Activated CD8-positive, alpha-beta memory T cell treated with anti-CD3 and anti-CD28 coated beads for 4 hours (primary cell): ENCODE measurements around the gene HERC6.
A peak's percentile ranks its signal among the peaks of the same experiment; 100 is the strongest.
"Not testable (repeated sequence)": the region's sequence is repeated elsewhere in the genome, so short reads cannot be mapped to it uniquely, and the experiment has no call there.

Experiments used
- DNase-seq, 2 donors: peaks; one replicate each; pipeline ENCODE4 v3.0.0-alpha.2; 2020; ENCODE audit warnings: low read depth in 2 of 2

Gene HERC6

DNA sequence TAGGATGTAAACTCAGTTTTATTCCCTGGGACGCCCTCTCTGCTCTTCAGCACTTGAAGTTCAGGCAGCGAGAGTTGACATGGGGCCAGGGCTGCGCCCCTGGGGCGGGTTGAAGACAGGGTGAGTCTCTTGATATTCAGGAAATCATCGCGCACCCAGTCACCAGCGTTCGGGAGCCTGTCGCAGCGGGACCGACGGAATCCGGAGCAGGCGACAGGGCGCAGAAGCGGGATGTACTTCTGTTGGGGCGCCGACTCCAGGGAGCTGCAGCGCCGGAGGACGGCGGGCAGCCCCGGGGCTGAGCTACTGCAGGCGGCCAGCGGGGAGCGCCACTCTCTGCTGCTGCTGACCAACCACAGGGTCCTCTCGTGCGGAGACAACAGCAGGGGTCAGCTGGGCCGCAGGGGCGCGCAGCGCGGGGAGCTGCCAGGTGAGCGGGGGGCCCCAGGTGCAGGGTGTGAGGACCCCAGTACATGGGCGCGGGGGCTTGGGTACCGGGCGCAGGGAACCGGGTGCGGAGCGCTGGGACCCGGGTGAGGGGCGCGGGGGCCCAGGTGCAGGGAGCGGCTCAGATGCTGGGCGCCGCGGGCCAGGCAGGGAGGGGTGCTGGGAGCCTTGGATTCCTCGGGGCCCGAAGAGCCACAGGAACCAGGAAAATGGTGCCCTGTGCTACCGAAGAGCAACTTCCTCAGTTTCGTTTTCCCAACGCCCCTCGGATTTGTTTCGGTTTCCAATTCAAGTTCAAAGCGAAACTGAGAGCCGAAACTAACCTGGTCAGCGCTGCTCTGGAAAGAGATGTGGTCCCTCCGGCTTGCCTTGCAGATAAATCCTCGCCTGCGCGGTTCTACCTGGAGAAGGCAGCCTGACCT is at the start of gene HERC6:
Gene HERC6 (plus strand): TSS at position 162 of the 869 bp plus-strand sequence. CDS start 70 bp downstream, at position 232.
- peak; percentile 54 to 75 for DNase-seq

- DNase-seq: no peak
Measured at GRCh38 chr4:88333741-88334405, 44.8 kb upstream of the HERC6 start.

- no peak for DNase-seq
Measured at GRCh38 chr4:88335092-88335665, 43.5 kb upstream of the HERC6 start.

DNA sequence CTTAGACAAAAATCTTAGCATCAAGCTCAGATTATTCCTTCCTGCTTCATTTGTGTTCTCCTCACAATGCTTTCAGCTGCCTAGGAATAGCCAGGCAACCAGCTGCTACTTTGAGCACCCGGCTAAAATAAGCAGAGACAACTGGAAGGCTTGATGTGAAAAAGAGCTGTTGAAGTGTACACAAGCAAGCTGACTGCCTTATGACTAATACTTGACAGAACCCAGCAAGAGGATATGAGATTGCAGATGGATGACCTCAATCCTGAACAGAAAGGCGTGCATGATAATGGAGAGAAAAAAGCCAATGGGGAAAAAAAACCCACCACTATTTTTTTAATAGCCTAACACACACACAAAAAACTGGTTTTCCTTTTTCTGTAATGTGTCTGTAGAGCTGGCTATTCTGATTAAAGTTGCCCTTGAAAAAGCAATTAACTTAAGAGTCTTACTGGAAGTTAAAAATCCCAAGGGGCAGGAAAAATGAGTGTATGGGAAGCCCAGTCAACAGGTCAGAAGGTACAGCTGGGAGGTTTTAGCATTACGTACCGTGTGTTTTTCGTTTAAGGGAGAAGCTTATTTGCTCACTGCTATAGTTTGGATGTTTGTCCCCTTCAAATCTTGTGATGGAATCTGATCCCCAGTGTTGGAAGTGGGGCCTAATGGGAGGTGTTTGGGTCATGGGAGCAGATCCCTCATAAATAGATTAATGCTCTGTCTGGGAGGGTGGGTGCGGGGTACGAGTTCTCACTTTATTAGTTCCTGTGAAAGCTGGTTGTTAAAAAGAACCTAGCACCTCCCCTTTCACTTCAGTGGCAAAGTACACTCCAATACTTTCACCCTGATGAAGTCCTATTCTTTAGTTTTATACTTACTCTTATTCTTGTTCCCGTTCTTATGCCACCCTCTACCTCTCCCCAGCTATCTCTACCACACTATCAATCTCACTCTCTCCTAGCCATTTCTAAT is 37.1 kb upstream of the HERC6 start:
- DNase-seq: no peak

GRCh38 chr4:88346902-88347301 is 31.8 kb upstream of the HERC6 start:
- not testable (repeated sequence) for DNase-seq

- DNase-seq: not testable (repeated sequence)
Measured at GRCh38 chr4:88348761-88349160, 29.9 kb upstream of the HERC6 start.

DNA sequence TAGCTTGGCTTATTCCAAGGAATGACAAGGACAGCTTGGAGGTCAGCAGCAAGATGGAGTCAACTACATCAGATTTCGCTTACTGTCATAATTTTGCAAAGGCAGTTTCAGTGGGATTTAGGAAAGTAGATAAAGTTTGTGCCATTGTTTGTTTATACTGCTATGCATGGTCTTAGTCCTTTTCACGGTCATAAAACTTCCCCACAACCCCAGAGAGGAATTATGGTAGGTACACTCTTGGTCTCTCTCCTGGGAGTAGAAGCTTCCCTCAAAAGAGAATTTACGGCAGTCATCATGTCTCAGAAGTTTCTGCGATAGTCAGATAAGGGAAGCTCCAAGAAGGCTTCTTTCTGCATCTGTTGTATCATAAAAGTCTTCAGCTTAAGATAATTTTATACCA is 27.9 kb upstream of the HERC6 start:
- DNase-seq: no peak

GRCh38 chr4:88352062-88352740 is 26.5 kb upstream of the HERC6 start:
- DNase-seq: no peak

DNA sequence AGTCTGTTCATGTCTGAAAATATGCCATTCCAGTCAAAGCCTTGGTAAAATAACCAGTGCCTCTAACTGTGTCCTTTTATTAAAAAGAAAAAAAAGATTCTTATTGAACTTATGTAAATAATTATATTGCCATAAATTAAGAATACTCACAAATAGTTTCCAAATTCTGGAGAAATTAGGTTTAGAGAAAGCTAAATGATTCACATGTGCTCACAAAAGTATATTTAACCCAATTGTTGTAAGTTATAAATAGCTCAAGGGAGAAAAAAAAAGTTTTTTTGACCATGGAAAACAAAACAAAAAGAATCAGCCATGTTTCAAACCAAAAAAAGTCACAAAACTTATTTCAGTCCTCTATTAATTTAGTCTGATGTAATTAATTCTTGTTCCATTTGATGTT is 25.3 kb upstream of the HERC6 start:
- no peak for DNase-seq

- DNase-seq: no peak
Measured at GRCh38 chr4:88356771-88357170, 21.9 kb upstream of the HERC6 start.

DNA sequence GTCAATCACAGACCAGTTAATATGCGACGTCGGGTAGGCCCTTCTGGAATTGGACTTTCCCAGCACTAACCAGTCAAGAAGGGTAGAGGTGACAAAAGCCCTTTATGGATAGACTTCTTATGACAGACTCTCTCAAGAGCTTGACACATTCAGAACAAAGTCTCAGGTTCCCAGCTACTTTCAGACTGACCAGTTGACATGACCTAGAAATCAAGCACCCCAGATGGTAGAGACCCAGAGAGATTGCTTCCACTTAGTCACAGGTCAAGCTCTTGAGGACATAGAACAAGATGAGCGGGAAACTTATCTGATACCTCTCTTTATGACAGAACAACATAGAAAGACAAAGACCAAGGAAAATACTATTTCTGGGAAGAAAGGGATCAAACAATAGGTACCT is 21.4 kb upstream of the HERC6 start:
- no peak for DNase-seq

- DNase-seq: no peak
Measured at GRCh38 chr4:88359558-88359957, 19.1 kb upstream of the HERC6 start.

GRCh38 chr4:88360256-88360655 is 18.4 kb upstream of the HERC6 start:
- no peak for DNase-seq

GRCh38 chr4:88360791-88361190 is 17.9 kb upstream of the HERC6 start:
- no peak for DNase-seq

DNA sequence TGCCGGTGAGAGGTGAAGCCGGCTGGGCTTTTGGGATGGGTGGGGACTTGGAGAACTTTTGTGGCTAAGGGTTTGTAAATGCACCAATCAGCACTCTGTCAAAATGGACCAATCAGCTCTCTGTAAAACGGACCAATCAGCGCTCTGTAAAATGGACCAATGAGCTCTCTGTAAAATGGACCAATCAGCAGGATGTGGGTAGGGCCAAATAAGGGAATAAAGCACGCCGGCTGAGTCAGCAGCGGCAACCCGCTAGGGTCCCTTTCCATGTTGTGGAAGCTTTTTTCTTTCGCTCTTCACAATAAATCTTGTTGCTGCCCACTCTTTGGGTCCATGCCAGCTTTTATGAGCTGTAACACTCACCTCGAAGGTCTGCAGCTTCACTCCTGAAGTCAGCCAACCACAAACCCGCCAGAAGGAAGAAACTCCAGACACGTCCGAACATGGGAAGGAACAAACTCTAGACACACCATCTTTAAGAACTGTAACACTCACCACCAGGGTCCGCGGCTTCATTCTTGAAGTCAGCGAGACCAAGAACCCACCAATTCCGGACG is 17.4 kb upstream of the HERC6 start:
- DNase-seq: not testable (repeated sequence)

GRCh38 chr4:88366460-88366859 is 12.2 kb upstream of the HERC6 start:
- no peak for DNase-seq

GRCh38 chr4:88367826-88368225 is 10.8 kb upstream of the HERC6 start:
- DNase-seq: no peak

GRCh38 chr4:88369180-88369812 is 9.4 kb upstream of the HERC6 start:
- not testable (repeated sequence) for DNase-seq

DNA sequence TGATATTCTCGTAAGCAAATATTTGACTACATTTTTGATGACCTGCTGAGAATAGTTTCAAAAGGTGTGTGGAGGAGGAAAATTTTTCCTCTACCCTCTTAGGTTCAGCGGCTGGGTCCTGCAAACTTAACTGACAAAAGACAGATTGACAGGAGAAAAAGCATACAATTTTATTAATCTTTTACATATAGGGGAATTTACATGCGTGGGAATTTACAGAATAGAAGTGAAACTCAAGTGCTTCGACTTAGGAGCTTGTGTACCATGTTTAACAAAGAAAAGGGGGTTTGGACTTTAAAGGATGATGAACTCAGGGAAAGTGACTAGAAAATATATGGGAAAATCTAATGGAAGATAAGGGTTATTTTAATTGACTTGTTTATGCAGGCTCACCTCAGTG is 2.5 kb downstream of the HERC6 start:
- DNase-seq: no peak

DNA sequence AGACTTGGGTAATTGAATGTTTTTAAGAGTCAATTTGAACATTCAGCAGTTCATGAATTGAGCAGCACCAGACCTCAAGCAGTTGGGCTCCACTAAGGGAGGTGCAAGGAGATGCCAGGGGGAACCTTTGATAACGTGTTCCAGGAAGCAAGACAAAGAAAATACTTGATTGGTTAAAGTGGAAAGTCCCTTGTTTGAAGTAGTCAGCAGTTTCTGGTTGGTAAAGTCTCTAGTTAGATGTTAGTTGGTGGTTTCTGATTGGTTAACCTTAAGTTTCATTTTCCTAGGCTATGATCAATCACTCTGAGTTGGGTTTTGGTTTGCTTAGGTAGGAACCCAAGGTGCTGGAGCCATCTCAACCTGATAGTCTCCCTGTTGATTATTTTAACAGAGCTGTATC is 4.0 kb downstream of the HERC6 start:
- DNase-seq: peak in 1 of 2 donors; percentile 41
